HG03342 (cell line): ENCODE results near the gene KIF21B.

Experiments used
- ATAC-seq: cut with Tn5 transposase; IDR thresholded peaks from one replicate; pipeline ENCODE4 v1.9.1; 2021; ENCODE audit warnings: mild to moderate bottlenecking, moderate library complexity; ENCODE audit not compliant: unreplicated experiment

KIF21B gene

GRCh38 chr1:201049248-201049831, 25.8 kb upstream of the KIF21B start:
- no peak for ATAC-seq

GRCh38 chr1:201048521-201048920, 25.0 kb upstream of the KIF21B start:
- no peak for ATAC-seq

GRCh38 chr1:201044119-201044518, 20.6 kb upstream of the KIF21B start:
- ATAC-seq: no peak

- ATAC-seq: peak; percentile 79
Measured at GRCh38 chr1:201042779-201043461, 19.4 kb upstream of the KIF21B start.

DNA sequence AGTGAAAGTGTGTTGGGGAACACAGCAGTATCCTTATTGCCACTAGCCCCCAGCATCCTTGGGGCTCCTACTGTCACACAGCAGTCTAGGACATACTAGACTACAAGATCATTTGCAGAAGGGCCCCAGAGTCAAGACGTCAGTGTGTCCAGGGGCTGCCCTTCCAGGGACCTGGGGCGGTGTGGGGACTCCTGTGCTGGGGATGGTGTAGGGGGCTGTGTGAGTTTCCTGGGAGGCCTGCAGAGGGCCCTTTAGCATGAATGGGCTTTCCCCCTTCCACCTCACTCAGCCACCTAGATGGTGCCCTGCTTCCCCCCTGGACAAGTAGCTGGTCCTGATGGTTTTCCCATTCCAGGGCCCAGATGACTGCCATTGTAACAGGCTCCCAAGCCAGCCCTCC, 17.5 kb upstream of the KIF21B start:
- ATAC-seq: no peak

DNA sequence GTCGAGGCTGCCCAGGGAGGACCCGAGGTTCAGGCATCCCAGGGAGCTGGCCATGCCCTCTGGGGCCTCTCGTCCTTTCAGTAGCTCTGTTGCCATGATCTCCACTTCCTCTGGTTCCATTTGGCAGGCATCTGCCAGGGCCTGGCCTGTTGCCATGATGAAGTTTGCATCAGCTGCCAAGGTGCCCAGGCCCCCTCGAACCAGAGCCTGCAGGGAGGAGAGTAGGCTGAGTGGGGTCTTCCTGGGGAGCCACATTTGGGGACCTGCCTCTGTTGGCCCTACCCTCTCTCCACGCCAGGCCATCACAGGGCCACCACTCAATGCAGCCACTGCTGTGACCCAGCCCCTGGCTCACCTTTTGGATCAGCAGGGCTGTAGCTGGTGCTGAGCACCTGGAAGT, 16.4 kb upstream of the KIF21B start:
- ATAC-seq: no peak

- no peak for ATAC-seq
Measured at GRCh38 chr1:201039418-201039817, 15.9 kb upstream of the KIF21B start.

DNA sequence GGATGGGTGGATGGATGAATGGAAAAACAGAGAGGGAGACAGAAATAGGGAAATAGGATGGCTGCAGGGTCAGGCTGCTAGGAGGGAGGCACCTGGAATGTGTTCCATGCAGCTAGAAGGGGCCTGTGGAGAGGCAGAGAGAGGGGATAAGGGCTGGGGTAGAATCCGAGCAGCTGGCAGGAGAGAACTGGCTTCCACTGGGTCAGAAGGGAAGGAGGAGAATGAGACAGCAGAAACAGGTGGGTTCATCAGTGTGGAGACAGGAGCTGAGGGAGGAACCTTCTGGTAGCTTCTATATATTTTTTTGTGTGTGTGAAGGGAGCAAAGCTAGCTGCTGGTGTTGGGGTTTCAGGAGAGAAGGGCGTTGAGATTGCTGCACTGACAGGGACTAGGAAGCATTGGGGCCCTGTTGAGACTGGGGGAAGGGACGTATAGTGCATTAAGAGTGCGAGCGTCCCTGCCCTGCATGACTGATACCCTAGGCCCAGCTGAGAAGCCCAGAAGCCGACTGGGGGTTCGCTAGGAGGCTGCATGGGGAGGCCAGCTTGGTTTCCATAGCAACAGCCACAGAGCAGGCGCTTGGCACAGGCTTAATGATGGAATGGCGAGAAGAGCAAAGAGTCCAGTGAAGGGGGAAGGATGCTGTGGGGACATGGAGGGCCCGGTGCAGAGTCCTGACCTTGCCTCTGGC, 14.8 kb upstream of the KIF21B start:
- no peak for ATAC-seq

GRCh38 chr1:201036188-201036842, 12.8 kb upstream of the KIF21B start:
- no peak for ATAC-seq

GRCh38 chr1:201034671-201035070, 11.2 kb upstream of the KIF21B start:
- ATAC-seq: no peak

GRCh38 chr1:201032408-201032807, 8.9 kb upstream of the KIF21B start:
- no peak for ATAC-seq

- no peak for ATAC-seq
Measured at GRCh38 chr1:201028461-201028889, 5.0 kb upstream of the KIF21B start.

- ATAC-seq: no peak
Measured at GRCh38 chr1:201026836-201027235, 3.3 kb upstream of the KIF21B start.

- no peak for ATAC-seq
Measured at GRCh38 chr1:201026234-201026633, 2.7 kb upstream of the KIF21B start.

DNA sequence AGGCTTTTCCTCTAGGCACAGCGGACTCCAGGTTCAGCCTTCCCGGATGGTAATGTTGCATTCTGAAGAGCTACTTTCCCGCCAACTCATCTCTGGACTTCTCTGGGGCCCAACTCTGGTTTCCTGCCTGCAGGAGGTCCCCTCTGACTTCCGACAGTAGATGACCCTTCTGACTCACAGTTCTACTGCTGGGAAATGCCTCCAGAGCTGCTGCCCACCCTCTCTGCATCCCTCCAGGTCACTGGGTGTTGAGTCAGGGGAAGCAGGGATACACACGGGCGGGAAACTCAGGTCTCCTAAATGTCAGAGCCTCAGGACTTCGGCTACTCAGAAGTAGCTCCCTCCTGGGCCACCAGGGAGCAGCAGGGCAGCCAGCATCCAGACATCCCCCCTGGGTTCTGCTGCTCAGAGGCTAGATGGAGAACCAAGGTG, 2.1 kb upstream of the KIF21B start:
- ATAC-seq: peak; percentile 30

DNA sequence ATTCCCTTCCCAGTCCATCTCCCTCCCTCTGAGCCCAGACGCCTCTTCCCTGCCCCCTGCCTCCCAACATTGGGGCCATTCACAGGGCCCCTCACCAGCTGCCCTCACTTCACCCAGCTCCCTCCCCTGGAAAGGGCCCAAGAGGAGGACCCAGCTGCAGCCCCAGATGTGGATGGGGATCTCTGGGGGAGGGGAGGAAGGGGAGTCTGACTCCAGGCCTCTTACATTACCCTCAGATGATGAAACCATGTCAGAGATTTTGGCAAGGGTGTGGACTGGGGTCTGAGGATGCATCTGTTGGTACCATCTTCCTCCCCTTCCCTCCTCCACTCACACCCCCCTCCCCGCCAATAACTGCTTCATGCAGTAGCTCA, 1.1 kb upstream of the KIF21B start:
- ATAC-seq: no peak

DNA sequence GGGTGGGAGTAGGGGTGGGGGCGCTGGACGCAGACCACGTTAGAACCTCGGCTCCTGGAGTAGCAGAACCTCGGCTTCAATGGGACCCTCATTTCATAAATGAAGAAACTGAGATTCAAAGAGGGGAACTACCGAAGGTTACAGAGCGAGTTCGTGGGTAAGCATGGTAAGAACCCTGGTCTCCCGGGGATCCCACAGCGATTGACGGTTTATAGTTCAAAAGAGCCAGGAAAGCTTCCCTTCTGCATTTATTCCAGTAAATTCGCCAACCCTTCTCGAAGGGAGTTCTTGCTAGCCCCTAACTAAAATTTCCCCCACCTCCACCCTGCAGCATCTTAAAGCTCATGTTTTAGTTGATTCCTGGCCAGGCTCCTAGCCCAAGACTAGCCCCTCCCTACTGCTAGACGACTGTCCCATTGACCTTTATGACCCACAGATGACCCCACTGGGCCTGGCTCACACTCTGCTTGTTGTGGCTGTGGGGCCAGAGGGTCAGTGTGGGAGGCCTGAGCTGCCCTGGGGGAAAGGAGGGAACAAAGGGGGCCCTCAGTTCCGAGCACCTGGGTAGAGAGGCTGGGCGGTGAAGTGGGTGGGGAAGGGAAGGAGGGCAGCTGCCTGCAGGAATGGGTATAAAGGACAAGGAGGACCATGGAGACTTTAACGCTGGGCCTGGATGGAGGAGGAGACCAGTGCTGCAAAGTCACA, 558 bp upstream of the KIF21B start:
- no peak for ATAC-seq

DNA sequence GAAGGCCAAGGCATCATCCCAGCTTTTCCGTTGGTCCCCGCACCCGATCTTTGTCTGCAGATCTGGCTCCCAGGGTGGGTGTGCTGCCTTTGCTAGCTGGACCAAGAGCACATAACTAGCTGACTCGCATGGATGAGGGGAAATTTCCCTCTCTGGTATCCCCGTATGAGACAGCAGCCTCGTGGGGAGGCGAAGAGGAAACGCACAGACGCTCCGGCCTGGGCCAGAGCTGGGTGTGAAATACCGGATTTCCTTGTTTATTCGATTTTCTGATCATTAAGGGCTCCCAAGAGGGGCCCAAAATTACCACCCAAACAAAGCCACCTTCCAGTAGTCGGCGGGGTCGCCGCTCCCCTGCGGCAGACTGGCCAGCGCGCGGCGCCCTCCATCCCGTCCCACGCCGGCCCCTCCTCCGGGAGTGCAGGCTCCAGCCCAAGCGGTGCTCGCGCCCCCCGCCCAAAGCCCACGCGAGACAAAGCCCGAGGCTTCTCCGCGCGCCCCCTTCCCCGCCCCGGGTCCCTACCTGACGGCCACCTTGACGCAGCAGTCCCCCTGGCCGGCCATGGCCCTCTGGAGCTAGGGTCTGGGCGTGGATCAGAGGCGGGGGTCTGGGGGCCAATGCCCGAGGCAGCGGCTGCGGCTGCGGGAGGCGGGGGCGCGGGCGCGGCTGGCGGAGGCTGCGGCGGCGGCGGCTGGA, 546 bp downstream of the KIF21B start:
- ATAC-seq: no peak

DNA sequence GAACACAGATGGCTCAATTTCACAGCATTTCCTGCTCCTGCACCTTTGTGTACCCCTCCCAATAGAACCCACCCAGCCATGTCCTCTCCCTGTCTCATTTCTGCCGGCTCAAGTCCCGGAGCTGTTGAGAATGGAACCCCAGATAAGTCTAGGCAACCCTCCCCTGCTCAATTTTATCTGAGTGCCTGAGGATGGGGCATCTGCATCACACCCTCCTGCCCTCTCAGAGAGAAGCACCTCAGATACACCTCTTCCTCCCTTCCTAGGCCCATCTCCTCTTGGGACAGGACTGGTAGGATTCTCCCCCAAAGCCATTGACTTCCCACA, 1.1 kb downstream of the KIF21B start:
- ATAC-seq: no peak

DNA sequence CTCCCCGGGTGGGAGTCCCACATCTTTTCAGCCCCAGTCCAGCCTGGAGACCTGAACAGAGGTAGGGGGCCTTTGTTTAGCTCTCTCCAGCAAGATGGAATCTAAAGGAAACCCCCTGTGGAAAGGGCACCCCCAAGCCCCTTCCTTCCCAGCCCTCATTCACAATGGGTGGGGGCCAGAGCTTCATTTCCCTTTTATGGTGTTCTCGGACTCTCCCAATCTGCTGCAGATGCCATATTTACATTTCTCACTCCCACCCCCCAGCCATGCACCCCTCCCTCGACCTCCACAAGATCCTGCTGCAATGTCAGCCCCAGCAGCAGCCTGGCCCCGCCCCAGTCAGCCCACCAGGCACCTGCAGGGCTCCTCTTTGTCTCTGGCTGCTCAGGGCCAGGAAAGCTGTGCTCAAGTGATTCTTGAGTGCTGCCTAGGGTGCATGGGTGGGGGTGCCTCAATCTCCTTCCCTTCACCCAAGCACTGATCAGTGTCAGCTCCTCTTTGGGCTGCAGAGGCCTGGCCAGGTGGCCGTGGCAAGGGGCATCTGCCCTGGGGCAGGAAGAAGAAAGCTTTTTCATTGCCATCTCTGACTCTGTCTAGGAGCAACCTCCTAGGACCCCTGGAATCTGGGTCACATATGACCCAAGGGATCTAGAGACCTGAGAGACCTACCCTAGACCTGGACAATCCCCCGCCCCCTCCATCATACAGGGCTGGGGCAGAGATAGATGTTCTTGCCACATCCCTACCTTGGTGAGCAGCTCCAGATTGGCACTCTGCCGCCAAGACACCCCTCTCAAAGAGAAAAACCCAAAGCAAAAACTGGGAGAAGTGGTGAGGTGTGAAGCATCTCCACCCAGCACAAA, 1.7 kb downstream of the KIF21B start:
- ATAC-seq: no peak
